Ovary (tissue), 3 donors: ENCODE measurements around the gene MID1.

Experiments
- CTCF ChIP-seq, 3 donors: fragments of 450-650 bp in 2 of 3; fragments of 200-600 bp in 1 of 3; IDR thresholded peaks; one replicate each; pipeline versions ENCODE4 v1.5.1 to v1.8.0; 2016 to 2022; ENCODE audit warnings: antibody characterized with exemption in 3 of 3, mild to moderate bottlenecking in 1 of 3
- EP300 ChIP-seq: sonication (generic); formaldehyde crosslinking; IDR thresholded peaks from one replicate; pipeline ENCODE4 v1.6.1; 2017; ENCODE audit warnings: antibody characterized with exemption
- POLR2A ChIP-seq: fragments of 450-650 bp; IDR thresholded peaks from one replicate; pipeline ENCODE4 v1.6.1; 2017; ENCODE audit warnings: antibody characterized with exemption, mild to moderate bottlenecking, moderate library complexity
- donor health status: DM: no; HTN: no; CAD: no.

GRCh38 chrX:10507876-10508275 is 112.5 kb downstream of the MID1 start:
- TF ChIP-seq EP300 (no peak), CTCF (IDR thresholded peaks at IDR 0.05) (no peak), POLR2A (no peak)
